GM12878 (cell line): Measurements from ENCODE around the gene PAPLN. TPM values are rescaled to one million over a fixed set of nuclear protein-coding genes. Genes with fewer than 3 reads are reported as not detected.

Experiments used
- CBX3 ChIP-seq: fragments of 200-600 bp; sonication (generic); IDR thresholded peaks from 2 replicates; pipeline ENCODE4 v1.6.1; 2016; ENCODE audit warnings: low read depth, borderline replicate concordance
- CREB1 ChIP-seq: IDR thresholded peaks from 2 replicates; pipeline ENCODE4 v1.6.1; 2012; ENCODE audit warnings: low read depth, mild to moderate bottlenecking, inconsistent platforms
- ETV6 ChIP-seq, 2 experiments: fragments of 450-650 bp in 1 of 2; IDR thresholded peaks in 1 of 2; conservative IDR thresholded peaks in 1 of 2; 2 replicates each; pipeline ENCODE4 v1.6.1; 2014; ENCODE audit warnings: antibody characterized with exemption in 1 of 2, borderline replicate concordance in 1 of 2, low read depth in 1 of 2, mild to moderate bottlenecking in 1 of 2, moderate library complexity in 1 of 2
- FOS ChIP-seq: IDR thresholded peaks from 3 replicates; pipeline ENCODE4 v1.6.1; 2011; ENCODE audit warnings: borderline replicate concordance; ENCODE audit not compliant: insufficient read length; ENCODE audit errors: extremely low read depth
- MEF2A ChIP-seq: IDR thresholded peaks from 2 replicates; pipeline ENCODE4 v1.6.1; 2011; ENCODE audit warnings: low read depth, mild to moderate bottlenecking, low read length, moderate library complexity; ENCODE audit not compliant: insufficient read depth
- MEF2B ChIP-seq: fragments of 450-650 bp; IDR thresholded peaks from 2 replicates; pipeline ENCODE4 v1.6.1; 2018; ENCODE audit warnings: mild to moderate bottlenecking, moderate library complexity; ENCODE audit not compliant: partially characterized antibody, poor library complexity, severe bottlenecking
- MYB ChIP-seq: fragments of 150-350 bp; IDR thresholded peaks from 2 replicates; pipeline ENCODE4 v1.6.1; 2014; ENCODE audit warnings: mild to moderate bottlenecking, low read depth, low read length, borderline replicate concordance
- RAD21 ChIP-seq: IDR thresholded peaks from 2 replicates; pipeline ENCODE4 v1.6.1; 2011; ENCODE audit warnings: mild to moderate bottlenecking, low read depth, low read length, moderate library complexity; ENCODE audit not compliant: insufficient read depth
- polyA plus RNA-seq, 11 experiments: library from polyadenylated mRNA; depleted of rRNA in 4 of 11; unstranded in 6 of 11; stranded (reverse) in 5 of 11; fragments of >200 nt; fragmentation: Nextera tagmentation in 4 of 11; fragmentation: Illumina TruSeq in 1 of 11; extraction: Ambion mirVana in 4 of 11; extraction: Trizol in 1 of 11; gene quantifications; 1 replicate in 1 of 11; 2 replicates in 10 of 11; pipeline versions ENCODE4 v1.2.1 to v1.2.3, GENCODE V29; 2011 to 2016; ENCODE audit warnings: inconsistent platforms in 2 of 11, missing spikeins in 2 of 11, low read depth in 1 of 11
- total RNA-seq, 4 experiments: library from RNA; depleted of rRNA in 3 of 4; stranded (reverse); fragments of >200 nt in 3 of 4; fragmentation: Illumina TruSeq in 1 of 4; extraction: Trizol in 1 of 4; gene quantifications; 2 replicates each; pipeline versions ENCODE4 v1.2.1 to v1.2.3, GENCODE V29; 2013 to 2021
- TF ChIP-seq, protein P1 (sequence below): IDR thresholded peaks from 2 replicates; pipeline ENCODE4 v1.6.1; 2012; ENCODE audit warnings: mild to moderate bottlenecking, low read depth, low read length
- TF ChIP-seq, protein P2 (sequence below): IDR thresholded peaks from 2 replicates; pipeline ENCODE4 v1.6.1; 2012; ENCODE audit warnings: low read depth, low read length, improper control_type of control experiment
- TF ChIP-seq, protein P3 (sequence below): fragments of 450-650 bp; formaldehyde crosslinking; IDR thresholded peaks from 2 replicates; pipeline ENCODE4 v1.4.0; 2022; ENCODE audit warnings: mild to moderate bottlenecking, moderate library complexity

Gene PAPLN
- total and polyA plus RNA-seq, 10 of the 15 experiments (the other 5 are each of a cell fraction or from before 2014, with no cell fraction given) = 1.8 to 19.8 (median 7.4) TPM

DNA sequence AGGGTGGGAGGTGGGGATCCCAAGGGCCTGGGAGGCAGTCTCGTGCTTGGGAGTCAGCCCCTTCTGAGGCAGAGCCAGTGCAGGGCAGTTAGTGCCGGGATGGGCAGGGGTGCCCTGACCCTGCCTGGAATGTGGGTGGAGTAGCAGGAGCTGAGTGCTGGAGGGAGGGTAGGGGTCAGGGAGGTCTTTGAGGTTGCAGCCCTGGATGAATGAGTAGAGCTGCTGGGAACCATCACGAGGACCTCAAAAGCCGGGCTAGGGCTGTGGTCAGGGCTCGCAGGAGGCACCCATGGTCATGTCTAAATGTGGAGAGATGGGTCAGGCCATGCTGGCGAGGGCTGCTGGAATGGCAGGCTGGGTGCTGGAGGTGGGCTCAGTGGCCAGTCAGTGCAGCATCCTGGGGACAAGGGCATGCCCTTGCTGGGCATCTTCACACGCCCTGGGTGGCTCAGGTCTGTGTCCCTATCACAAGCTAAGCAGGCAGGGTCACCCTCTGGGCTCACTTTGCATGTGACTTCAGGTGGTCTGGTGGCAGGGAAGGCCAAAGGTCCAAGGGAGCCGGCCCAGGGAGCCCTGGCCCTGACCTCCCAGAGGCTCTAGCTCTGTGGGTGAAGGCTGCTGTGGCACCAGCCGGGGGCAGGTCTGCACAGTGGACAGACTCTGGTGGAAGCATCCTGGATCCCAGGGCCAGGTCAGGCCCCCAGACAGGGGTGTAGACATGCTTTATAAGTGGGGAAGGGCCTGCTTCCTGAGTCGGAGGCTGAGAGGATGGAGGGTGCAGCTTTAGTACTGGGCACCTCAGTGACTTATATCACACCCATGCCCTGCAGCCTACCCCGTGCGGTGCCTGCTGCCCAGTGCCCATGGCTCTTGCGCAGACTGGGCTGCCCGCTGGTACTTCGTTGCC, 24.5 kb downstream of the PAPLN start (continued):
- TF ChIP-seq, protein P1, sequence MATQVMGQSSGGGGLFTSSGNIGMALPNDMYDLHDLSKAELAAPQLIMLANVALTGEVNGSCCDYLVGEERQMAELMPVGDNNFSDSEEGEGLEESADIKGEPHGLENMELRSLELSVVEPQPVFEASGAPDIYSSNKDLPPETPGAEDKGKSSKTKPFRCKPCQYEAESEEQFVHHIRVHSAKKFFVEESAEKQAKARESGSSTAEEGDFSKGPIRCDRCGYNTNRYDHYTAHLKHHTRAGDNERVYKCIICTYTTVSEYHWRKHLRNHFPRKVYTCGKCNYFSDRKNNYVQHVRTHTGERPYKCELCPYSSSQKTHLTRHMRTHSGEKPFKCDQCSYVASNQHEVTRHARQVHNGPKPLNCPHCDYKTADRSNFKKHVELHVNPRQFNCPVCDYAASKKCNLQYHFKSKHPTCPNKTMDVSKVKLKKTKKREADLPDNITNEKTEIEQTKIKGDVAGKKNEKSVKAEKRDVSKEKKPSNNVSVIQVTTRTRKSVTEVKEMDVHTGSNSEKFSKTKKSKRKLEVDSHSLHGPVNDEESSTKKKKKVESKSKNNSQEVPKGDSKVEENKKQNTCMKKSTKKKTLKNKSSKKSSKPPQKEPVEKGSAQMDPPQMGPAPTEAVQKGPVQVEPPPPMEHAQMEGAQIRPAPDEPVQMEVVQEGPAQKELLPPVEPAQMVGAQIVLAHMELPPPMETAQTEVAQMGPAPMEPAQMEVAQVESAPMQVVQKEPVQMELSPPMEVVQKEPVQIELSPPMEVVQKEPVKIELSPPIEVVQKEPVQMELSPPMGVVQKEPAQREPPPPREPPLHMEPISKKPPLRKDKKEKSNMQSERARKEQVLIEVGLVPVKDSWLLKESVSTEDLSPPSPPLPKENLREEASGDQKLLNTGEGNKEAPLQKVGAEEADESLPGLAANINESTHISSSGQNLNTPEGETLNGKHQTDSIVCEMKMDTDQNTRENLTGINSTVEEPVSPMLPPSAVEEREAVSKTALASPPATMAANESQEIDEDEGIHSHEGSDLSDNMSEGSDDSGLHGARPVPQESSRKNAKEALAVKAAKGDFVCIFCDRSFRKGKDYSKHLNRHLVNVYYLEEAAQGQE = no peak
- TF ChIP-seq MEF2B (no peak), MYB (no peak), CBX3 (no peak), RAD21 (no peak), FOS (no peak), CREB1 (no peak), ETV6 (conservative IDR thresholded peaks at IDR 0.05 in 1 of 2, IDR thresholded peaks at IDR 0.05 in 1 of 2; ENCODE audit: borderline replicate concordance in 1 of 2, low read depth in 1 of 2) (no peak), MEF2A (no peak)
- TF ChIP-seq, protein P2, sequence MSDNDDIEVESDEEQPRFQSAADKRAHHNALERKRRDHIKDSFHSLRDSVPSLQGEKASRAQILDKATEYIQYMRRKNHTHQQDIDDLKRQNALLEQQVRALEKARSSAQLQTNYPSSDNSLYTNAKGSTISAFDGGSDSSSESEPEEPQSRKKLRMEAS = no peak
- TF ChIP-seq, protein P3, sequence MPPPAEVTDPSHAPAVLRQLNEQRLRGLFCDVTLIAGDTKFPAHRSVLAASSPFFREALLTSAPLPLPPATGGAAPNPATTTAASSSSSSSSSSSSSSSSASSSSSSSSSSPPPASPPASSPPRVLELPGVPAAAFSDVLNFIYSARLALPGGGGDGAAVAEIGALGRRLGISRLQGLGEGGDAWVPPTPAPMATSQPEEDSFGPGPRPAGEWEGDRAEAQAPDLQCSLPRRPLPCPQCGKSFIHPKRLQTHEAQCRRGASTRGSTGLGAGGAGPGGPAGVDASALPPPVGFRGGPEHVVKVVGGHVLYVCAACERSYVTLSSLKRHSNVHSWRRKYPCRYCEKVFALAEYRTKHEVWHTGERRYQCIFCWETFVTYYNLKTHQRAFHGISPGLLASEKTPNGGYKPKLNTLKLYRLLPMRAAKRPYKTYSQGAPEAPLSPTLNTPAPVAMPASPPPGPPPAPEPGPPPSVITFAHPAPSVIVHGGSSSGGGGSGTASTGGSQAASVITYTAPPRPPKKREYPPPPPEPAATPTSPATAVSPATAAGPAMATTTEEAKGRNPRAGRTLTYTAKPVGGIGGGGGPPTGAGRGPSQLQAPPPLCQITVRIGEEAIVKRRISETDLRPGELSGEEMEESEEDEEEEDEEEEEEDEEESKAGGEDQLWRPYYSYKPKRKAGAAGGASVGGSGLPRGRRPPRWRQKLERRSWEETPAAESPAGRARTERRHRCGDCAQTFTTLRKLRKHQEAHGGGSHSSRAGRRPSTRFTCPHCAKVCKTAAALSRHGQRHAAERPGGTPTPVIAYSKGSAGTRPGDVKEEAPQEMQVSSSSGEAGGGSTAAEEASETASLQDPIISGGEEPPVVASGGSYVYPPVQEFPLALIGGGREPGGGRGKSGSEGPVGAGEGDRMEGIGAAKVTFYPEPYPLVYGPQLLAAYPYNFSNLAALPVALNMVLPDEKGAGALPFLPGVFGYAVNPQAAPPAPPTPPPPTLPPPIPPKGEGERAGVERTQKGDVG (CRISPR knock-in tag) = no peak
